HG02943 (cell line): ENCODE measurements around the gene MYO18B.

ENCODE experiments used
- ATAC-seq: cut with Tn5 transposase; IDR thresholded peaks from one replicate; pipeline ENCODE4 v1.9.1; 2021; ENCODE audit warnings: mild to moderate bottlenecking, low read depth, moderate library complexity; ENCODE audit not compliant: unreplicated experiment

Gene MYO18B

DNA sequence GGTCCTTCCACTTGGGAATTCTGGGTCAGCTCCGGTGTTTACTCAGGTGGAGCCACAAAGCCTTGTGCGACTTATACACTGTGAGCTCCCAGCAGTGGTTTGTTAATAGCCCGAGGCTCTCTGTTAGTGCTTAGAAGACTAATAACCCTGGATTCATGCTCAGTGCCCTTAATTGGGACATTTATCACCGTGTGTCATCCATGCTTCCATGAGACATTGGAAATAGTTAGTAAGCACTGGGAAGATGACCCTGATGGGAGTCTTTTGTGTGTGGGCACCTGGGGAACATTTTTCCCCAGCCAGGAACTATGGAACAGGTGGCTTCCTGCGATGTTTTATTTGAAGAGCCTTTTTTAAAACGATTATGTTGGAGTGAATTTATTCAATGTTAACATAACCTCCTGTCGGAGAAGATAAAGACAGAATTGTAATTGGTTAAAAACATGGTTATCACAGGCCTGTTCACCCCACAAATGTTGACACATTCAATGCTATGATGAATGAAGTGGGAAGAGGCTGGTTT lies 188.9 kb downstream of the MYO18B start:
- no peak for ATAC-seq

DNA sequence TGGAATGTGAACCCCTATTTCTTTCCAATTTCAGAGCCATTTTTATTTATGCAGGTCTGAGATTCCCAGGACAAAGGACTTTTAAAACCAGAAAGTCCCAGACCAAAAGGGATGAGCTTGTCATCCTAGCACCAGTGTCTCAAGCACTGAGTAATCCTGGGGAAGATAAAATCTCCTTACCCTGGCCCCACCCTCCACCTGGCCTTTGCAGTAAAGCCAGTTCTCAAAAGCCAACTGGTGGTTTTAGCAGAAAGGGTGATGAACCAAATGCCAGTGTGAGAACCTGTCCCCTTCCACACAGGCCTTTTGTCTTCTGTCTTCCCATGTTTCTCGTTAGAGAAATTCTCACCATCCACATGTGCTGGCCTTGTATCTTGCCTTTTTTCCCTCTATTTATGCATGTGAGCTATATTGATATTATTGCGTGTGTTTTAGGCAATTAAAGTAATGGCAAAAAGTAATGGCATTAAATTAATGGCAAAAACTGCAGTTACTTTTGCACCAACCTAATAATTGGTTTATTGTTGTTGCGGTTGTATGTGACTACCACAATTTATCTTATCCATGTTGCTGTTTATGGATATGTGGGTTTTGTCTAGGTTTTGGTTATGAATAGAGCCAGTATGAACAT lies 191.3 kb downstream of the MYO18B start:
- ATAC-seq = no peak

DNA sequence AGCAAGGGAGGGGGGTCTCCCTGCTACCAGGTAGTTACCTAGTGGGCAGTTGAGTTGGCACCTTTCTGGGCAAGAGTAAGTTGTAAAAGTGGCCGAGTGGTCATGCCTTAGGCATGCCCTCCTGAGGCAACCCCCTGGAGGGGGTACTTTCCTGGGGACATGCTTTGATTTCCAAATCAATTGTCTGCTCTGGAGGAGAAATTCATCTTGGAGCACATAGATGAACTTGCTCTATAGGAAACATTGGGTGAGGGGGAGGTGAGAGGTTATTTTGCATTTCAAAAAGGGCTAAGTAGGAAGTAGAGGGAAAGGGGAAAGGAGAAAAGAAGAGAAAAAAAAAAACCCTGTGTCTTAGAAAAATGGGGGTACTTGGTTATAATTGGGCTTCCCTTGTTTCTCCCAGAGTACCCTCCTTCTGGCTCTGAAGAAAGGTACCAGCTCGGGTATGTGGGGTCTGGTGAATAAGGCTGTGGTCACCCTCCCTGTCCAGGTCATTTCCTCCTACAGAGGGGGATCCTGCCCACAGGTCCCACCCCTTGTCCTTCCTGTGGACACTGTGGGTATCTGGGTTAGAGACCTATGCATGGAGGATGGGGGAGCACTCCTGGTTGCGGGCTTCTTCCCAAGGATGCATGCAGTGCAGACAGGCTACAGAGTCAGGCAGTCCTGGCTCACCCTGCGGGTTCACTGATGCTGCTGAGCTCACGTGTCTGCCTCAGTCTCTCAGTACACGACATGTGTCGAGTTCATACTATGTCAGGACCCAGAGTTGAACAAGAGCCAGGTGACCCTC lies 193.5 kb downstream of the MYO18B start:
- no peak for ATAC-seq

DNA sequence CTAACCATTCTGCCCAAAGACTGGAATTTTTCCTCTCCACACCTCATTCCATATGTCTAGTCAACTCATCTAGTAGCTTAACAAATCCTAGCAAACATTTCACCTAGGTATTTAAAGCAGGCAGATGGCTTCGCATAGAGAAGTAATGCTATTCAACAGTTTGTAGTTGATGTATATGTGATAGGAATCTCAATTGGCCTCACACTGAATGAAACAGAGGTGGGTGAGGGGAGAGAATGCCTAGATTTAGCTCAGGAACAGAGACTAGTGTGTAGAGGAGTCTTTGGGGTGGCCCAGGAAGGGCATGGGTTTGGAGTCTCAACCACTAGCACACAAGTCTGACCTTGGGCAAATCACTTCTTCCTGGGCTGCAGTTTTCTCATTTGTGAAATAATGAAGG lies 196.2 kb downstream of the MYO18B start:
- no peak for ATAC-seq

DNA sequence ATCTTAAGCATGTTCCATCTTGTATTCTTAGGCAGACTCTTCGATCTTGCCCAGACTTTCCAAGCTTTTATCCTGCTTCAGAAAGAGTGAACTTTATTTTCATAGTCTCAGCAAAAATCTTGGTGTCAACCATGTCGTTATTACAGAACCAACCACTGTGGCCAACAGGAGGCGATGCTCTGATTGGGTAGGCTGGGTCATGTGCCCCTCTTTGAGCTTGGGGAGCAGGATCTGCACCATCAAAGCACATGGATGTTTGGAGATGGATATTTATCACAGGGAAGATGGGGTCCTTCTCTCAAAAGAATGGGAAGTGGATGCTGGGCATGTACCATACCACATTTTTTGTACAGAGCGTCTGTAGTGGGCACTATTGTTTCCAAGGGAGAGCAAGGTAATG lies 197.4 kb downstream of the MYO18B start:
- no peak for ATAC-seq

DNA sequence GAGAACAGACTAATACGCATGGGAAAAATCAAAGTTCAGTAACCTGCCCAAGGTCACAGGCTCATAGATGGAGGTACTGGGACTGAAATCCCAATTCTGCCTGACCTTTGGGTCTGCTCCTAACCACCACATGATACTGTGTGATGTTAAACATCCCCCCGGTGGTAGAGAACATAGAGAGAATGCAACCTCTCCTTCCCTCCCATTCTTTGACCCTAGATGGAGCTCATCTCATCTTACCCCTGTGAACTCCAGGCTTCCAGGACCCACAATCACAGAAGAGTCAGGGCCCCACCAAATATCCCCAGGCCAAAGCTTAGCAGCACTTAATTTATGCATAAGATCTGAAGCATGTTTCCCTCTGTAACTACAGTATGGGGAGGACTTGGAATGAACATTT lies 198.5 kb downstream of the MYO18B start:
- ATAC-seq = no peak

DNA sequence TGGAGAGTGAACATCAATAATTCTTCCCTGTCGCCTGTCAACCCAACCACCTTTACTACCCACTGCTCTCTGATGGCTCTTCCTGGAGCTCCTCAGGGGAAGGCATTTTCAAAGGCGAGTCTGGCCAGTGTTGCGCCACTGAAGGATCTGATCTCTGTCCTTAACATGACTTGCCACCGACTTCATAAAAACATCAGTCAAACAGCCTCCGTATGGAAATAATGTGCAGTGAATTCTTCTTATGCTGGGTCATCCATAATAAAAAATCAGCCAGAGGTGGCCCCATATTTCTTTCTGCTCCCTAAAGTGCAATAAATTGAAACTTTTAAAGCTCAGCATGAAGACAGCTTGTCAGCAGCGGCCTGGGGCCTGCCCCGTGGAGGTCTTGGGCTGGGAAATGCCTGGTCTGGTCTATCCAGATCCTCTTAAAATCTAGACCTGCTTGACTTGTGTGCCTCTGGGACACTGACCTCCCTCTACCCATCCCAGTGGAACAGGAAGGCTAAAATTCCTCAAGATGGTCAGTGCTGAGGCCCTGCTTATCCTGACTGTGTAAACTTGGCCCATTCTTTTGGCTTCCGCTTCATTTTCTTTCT lies 199.5 kb downstream of the MYO18B start:
- no peak for ATAC-seq

DNA sequence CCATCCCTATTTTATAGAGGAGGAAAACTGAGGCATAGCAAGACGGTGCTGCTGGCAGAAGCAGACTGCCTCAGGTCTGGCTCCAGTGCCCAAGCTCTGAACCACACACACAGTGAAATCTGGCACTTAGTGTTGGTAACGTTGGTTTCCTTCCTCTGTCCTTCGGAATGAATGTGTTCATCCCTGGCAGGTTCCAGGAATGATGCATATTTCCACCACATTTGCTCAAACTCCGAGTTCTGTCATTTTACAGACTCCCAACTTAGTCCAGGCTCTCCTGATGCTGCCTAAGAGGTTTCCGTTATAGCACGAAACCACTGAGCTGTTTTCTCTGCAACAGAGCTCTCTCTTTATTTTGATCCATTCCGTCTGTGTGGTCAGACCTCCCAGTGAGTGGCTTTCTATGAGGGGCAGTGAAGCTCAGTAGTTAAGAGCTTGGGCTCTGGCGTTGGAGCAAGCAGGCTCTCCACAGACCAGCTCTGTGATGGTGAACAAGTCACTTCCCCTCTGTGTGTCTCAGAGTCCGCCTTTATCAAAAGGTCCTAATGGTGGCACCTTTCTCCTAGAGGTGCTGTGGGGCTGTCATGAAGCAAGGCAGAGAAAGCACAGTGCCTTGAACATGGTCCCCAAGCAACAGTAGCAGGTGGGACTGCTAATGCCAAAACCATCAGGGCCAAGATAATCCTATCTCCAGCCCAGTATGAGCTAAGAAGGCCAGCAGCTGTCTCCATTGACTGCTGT lies 200.3 kb downstream of the MYO18B start:
- ATAC-seq = no peak

DNA sequence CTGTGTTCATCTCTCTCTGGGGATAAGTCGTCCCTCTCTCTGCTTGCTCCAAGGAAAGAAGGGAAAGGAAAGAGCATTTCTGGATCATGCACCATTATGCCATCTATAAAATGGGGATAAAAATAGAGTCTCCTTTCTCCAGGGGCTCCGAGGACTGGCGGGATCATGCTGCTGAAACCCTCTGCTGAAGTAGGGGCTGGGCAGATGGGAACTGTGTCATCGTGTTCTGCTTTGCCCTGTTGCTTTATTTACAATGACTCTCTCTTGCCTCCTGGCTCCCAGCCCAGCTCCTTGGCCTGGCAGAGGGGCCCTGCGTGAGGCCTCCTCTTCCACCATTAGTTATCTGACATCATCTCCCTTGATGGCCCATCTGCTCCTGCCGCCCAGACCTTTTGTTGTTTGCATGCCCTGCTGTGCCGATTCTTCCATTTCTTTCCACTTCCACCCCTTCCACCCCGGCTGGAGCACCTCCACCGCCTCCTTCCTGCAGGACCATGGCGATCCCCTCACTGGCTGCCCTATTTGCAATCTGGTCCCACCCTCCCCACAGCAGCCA lies 200.9 kb downstream of the MYO18B start:
- ATAC-seq = no peak

DNA sequence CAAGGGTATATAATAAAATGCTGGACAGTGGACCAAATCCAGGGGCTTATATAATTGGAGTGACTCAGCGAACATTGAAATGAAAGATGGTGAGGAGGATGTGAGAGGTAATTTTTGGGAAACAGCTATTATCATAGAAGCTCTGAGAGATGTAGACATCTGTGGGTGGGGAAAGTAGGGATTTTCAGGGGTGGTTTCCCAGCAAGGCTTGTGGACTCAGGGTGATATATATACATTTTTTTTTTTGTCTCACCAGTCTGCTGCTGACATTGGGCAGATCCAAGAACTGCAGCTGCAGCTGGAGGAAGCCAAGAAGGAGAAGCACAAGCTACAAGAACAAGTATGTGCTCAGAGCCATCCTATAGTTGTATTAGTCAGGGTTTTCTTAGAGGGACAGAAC lies 208.1 kb downstream of the MYO18B start:
- ATAC-seq = no peak

DNA sequence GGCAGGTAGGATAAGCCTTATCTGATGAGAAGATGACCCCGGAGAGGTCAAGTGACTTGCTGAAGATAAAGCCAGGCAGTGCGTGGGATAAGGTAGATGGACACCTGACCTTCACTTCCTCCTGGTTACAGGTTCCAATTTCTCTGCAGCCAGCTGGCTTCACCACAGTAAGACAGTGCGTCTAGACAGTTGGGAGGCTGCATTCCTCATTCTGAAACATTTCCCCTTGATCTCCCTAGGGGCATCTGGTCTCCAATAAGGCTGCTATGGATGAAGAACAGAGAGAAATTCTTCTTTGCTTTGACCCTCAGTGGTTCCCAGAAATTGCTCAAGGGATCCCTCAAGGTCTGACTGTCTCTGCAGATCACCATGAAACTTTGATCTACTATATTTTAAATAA lies 211.3 kb downstream of the MYO18B start:
- no peak for ATAC-seq

DNA sequence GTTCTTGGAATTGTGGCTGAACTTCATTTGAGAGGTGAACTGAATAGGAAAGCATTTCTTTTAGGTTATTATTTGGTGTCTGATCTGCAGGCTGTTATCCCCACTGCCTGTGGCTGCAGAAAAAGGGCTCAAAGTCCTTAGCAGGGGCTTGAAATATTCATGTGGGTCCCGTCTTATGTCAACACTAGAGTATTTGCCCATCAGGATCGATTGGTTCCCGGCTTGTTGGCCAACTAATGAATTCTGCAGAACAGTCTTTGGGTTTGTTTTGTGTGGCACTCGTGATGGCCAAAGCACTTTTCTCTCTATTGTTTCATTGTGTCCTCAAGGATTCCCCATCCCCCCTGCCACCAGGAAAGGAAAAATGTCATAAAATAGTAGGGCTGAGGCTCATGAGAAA lies 211.9 kb downstream of the MYO18B start:
- no peak for ATAC-seq

DNA sequence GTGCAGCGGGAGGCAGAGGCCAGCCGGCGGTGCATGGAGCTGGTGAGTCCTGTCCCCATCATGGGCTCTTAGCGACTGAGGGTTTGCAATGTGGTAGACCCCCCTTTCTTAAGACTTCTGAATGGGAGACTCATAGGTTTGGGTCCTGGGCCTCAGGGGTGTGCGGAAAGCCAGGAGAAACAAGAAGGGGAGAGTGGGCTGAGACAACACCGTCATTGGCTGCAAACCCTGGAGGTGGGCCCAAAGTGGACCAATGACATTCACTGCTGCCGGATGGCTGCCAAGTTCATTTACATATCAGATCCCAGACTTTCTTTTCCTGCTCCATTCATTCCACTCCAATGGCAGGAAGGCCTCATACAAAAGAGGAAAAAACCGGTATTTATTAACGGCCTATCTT lies 213.3 kb downstream of the MYO18B start:
- ATAC-seq = no peak

DNA sequence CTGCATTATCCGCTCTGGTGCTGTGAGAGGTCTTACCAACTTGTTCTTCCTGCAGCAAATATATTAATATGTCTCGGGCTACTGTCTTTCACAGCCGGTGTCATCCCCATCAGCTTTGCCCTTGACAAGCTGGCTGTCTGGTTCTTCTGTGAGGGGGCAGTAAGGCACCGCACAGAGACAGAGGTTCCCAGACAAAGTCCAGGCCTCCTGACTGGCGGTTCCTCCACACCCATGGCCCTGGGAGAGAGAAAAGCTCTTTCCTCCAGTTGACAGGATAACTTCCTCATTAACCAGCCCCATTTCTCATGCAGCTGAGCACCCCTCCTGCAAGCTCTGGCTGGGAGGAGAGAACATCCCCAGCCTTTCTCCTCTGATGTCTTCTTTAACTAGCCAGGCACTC lies 214.8 kb downstream of the MYO18B start:
- ATAC-seq = no peak

DNA sequence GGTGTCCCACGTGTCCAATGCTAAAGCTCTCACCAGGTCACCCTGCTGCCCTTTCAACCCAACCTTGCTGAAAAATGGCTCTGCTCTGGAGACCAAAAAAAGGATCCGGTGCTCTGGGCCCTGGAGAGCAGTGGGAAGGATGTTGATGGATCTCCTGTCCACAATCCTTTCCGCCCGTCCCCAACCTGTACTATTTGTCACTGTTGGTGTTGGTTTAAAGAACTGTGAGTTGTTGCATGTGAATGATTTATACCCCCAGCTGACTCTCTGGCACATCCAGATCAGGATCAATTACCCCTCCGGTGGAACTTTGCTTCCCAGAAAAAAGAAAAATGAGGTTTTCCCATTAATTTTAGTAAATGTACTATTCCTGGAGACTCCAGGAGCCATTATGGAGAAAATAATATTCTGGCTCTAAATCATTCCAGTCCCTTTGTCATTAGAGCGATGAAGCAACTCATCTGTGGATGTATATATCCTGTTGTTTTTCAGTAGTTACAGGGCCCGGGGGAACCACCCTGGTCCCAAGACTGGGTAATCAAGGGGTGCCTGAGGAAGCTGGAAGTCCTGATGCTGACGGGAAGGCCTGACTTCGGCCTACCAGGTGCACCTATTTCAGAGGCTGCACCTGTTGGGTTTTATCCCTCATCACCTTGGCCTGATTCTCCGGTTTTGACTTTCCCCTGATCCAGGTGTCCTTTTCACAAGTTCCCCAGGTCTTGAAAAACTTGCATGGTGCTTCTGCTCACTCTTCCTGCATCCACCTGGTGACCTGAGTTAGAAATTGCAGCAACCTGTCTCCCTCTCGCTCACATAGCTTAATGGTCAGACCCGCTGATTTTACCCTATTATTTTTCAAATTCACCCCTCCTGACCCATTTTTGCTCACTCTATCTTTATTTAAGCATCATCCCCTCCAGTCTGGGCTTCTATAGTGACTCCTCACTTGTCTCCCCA lies 218.1 kb downstream of the MYO18B start:
- no peak for ATAC-seq

DNA sequence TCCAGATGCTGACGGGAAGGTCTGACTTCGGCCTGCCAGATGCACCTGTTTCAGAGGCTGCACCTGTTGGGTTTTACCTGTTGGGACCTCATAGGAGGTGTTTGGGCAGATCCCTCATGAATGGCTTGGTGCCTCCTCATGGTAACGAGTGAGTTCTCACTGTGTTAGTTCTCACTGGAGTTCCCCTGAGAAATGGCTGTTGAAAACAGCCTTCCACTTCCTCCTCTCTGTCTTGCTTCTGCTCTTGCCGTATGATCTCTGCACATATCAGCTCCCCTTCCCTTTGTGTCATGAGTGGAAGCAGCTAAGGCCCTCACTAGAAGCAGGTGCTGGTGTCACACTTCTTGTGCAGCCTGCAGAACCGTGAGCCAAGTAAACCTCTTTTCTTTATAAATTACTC lies 219.7 kb downstream of the MYO18B start:
- no peak for ATAC-seq

DNA sequence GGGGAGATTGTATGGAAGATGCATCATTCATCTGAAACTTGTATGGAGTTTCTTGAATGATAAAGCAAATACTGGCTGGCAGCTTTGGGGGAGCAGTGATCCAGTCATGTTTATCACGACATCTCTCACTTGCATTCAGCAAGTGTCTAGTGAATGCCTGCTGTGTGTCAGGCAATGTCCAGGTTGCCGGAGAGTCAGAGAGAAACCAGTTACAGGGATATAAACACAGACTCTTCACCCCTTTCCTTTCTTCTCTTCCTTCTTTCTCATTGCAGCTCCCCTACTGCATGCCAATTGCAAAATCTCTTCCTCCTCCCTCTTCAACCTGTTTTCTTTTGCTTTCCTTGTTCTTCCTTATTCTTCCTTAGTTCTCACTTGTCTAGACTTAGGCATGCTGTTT lies 220.7 kb downstream of the MYO18B start:
- no peak for ATAC-seq

DNA sequence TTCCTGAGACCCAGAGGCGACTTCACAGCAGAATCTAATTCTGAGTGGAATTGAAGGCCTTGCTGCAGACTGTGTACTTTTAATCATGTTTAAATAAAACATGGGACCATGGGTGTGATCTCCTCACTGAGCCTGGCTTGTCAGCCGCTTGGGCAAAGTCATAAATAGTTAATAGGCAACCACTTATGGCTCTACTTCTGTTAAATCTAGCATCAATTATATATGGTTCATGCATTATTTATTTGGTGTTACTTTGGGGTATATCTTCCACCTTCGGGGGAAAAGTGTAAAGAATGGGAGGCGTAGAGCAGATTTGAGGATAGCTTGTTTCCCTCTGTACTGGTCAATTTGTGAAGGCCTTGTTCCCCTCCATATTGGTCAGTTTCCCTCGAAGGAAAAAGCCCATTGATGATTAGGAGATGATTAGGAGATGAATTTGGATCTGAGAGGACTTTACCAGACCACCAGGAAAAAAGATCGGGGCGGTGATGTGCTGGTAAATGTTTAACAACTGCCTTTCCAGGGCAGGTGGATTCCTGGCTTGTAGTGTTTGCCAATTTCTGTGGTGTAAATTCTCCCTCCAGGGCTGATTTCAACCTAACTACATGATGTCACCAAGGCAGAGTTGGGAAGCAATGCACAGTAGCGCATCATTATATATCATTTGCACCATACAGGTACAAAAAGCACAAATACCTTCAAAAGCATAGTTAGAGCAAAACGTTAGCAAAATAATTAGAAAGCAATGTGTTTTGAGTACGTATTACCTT lies 223.2 kb downstream of the MYO18B start:
- ATAC-seq = no peak

DNA sequence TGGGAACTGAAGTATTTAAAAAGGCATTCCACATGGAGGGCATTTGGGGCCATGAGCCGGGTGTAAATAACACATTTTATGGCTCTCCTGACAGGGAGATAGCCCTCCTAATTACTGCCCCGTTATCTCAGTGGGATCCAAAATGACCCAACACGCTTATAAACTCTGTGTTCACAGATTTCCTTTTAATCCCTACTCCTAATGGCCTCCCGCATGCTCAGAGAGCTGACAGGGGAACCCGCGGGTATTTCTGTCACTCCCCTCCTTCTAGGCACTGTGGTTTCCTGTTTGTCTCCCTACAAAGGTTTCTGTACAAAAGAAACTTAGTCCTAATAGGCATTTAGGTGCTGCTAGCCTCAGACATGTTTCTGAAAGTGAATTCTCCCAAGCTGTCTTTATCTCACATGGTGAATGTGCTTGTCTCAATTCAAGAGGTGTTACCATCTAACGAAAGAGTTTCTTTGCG lies 224.5 kb downstream of the MYO18B start:
- no peak for ATAC-seq
